Epithelial cell of umbilical artery (primary cell): ENCODE results near the gene ARHGAP12. TPM values are rescaled to one million over a fixed set of nuclear protein-coding genes. Genes with fewer than 3 reads are reported as not detected.

ENCODE experiments used
- total RNA-seq: library from RNA; depleted of rRNA; stranded (reverse); fragments of >200 nt; gene quantifications from 2 replicates; pipeline ENCODE4 v1.2.3, GENCODE V29; 2014

ARHGAP12 gene
- total RNA-seq: 29.2 and 35.7 TPM in 2 replicates

GRCh38 chr10:31928549-31929260, at the start of gene ARHGAP12:
Gene ARHGAP12 (minus strand): TSS chr10:31928831. CDS start chr10:31908855, 19,976 bp downstream.

Other genes starting within 250 kb of the ARHGAP12 start
- 200 and 203 TPM in 2 replicates for gene KIF5B, start 127.6 kb upstream of the ARHGAP12 start, total RNA-seq